Gastroesophageal sphincter (tissue), 4 donors: ENCODE measurements around the gene HLCS. TPM values are rescaled to one million over a fixed set of nuclear protein-coding genes. Genes with fewer than 3 reads are reported as not detected.
A peak's percentile ranks its signal among the peaks of the same experiment; 100 is the strongest.

Experiments used
- ATAC-seq: fragments of 150-250 bp; one replicate; pipeline ENCODE4 v1.9.1; 2016; ENCODE audit warnings: mild to moderate bottlenecking, moderate library complexity
- H3K27ac ChIP-seq, 4 donors: fragments of 200-600 bp; sonication (generic) in 3 of 4; 1 replicate in 3 of 4; 2 replicates in 1 of 4; pipeline ENCODE4 v1.5.1; 2016 to 2019
- H3K27me3 ChIP-seq: fragments of 200-600 bp; sonication (generic); one replicate; pipeline ENCODE4 v1.5.1; 2019
- H3K36me3 ChIP-seq, 2 donors: fragments of 200-600 bp; sonication (generic); one replicate each; pipeline ENCODE4 v1.5.1; 2019; ENCODE audit warnings: control low read depth in 1 of 2
- H3K4me1 ChIP-seq, 3 donors: fragments of 200-600 bp; sonication (generic); 1 replicate in 2 of 3; 2 replicates in 1 of 3; pipeline ENCODE4 v1.5.1; 2016 to 2019; ENCODE audit warnings: control low read depth in 2 of 3
- H3K4me3 ChIP-seq, 2 donors: fragments of 200-600 bp; sonication (generic); one replicate each; pipeline ENCODE4 v1.5.1; 2019; ENCODE audit warnings: mild to moderate bottlenecking in 1 of 2, moderate library complexity in 1 of 2
- H3K9me3 ChIP-seq, 3 donors: fragments of 200-600 bp; sonication (generic); one replicate each; pipeline ENCODE4 v1.5.1; 2017 to 2019; ENCODE audit warnings: control low read depth in 2 of 3
- EP300 ChIP-seq: sonication (generic); formaldehyde crosslinking; IDR thresholded peaks from one replicate; pipeline ENCODE4 v1.6.1; 2017; ENCODE audit warnings: antibody characterized with exemption, mild to moderate bottlenecking
- POLR2A ChIP-seq, 2 donors: fragments of 450-650 bp; IDR thresholded peaks; one replicate each; pipeline ENCODE4 v1.6.1; 2017; ENCODE audit warnings: antibody characterized with exemption in 2 of 2, mild to moderate bottlenecking in 2 of 2, moderate library complexity in 1 of 2
- POLR2AphosphoS5 ChIP-seq: sonication (generic); formaldehyde crosslinking; IDR thresholded peaks from one replicate; pipeline ENCODE4 v1.6.1; 2017; ENCODE audit warnings: antibody characterized with exemption
- WGBS, 2 donors: methylation state at CpG; one replicate each; pipeline ENCODE4 v1.1.5; 2018; ENCODE audit warnings: low coverage in 1 of 2; 5-methylcytosine and 5-hydroxymethylcytosine counted together
- total RNA-seq, 4 donors: library from RNA; depleted of rRNA; stranded (reverse); fragments of >200 nt; gene quantifications; one replicate each; pipeline ENCODE4 v1.1.0, GENCODE V29; 2016
- TF ChIP-seq, protein P1 (sequence below), 4 experiments: fragments of 200-600 bp in 2 of 4; fragments of 450-650 bp in 2 of 4; sonication (generic) in 1 of 4; IDR thresholded peaks; one replicate each; pipeline ENCODE4 v1.5.1; 2017 to 2019; ENCODE audit warnings: antibody characterized with exemption in 4 of 4, mild to moderate bottlenecking in 2 of 4, moderate library complexity in 2 of 4

HLCS gene
- total RNA-seq, 4 donors from 2014 or later, result 14.4 to 33.3 (median 24.9) TPM

DNA sequence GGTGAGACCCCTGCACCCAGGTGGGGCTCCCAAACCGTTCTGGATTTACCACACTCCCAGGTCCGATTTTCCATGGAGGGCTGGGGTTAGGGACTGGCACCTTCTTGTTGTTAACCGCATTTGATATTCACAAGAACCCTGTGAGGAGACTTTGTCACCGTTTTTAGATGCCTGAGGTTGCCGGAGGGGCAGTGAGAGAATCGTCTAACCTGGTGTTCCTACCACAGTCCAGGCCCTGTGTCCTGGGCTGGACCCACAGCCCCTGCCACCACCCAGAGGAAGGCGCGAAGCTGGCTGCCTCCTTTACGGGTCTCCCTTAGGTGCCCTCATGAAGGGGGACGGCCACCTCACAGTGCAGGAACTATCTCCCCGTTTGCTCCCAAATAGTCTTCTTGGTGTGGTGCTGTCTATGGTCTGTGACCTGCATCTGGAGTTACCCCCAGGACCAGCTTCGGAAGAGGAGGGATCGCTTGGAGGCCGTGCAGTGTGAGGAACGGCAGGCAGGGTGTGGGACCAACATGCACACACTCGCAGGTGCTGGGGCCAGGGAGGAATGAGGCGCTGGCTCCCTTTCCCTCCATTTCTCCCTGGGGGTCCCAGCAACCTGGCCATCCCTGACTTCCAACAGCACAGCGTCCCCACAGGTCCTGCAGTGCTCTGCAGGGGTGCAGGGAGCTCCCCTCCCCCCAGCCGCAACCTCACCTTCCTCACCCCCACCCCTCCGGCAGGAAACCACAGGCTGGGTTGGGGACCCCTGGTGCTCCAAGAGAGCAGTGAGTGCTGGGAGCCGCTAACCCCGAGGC, 260.6 kb downstream of the HLCS start:
- no peaks in the 10 kb centered on the region for H3K36me3 ChIP-seq
- H3K4me3 ChIP-seq, result no peak overlapping the region
- H3K27me3 ChIP-seq, result peaks cover 100% of the 10 kb centered on the region
- TF ChIP-seq POLR2AphosphoS5 (no peak), EP300 (no peak), POLR2A (IDR thresholded peaks at IDR 0.05) (no peak)
- TF ChIP-seq, protein P1, sequence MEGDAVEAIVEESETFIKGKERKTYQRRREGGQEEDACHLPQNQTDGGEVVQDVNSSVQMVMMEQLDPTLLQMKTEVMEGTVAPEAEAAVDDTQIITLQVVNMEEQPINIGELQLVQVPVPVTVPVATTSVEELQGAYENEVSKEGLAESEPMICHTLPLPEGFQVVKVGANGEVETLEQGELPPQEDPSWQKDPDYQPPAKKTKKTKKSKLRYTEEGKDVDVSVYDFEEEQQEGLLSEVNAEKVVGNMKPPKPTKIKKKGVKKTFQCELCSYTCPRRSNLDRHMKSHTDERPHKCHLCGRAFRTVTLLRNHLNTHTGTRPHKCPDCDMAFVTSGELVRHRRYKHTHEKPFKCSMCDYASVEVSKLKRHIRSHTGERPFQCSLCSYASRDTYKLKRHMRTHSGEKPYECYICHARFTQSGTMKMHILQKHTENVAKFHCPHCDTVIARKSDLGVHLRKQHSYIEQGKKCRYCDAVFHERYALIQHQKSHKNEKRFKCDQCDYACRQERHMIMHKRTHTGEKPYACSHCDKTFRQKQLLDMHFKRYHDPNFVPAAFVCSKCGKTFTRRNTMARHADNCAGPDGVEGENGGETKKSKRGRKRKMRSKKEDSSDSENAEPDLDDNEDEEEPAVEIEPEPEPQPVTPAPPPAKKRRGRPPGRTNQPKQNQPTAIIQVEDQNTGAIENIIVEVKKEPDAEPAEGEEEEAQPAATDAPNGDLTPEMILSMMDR (IDR thresholded peaks at IDR 0.05), result no peak
- 8% methylated on average over 2 of the region's 22 CpGs; no CpG with 5 or more reads in 1 of the 2 donors for WGBS, 2 donors
- H3K4me1 ChIP-seq, result peaks cover 0 to 75% (median 29%) of the 10 kb centered on the region in 3 donors
- no peak overlapping the region for H3K27ac ChIP-seq
- no peaks in the 10 kb centered on the region for H3K9me3 ChIP-seq
- ATAC-seq, result no peak

DNA sequence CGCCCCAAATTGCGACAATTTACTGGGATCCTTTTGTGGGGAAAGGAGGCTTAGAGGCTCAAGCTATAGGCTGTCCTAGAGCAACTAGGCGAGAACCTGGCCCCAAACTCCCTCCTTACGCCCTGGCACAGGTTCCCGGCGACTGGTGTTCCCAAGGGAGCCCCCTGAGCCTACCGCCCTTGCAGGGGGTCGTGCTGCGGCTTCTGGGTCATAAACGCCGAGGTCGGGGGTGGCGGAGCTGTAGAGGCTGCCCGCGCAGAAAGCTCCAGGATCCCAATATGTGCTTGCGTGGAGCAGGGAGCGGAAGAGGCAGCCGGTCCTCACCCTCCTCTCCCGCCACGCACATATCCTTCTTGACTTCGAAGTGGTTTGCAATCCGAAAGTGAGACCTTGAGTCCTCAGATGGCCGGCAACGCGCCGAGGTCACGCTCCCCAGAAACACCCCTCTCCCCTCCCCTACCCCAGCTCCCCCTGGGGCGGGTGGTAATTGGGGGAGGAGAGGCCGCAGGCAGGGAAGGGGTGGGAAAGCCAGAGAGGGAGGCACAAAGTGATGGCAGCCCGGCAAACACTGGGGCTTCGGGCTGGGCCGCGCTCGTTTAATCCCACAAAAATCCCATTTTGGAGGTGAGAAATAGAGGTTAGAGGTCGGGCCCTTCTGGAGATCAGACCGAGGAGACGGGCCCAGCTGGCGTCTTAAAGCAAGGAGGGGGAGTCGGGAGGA, 261.4 kb downstream of the HLCS start:
- TF ChIP-seq POLR2A (IDR thresholded peaks at IDR 0.05) (no peak), POLR2AphosphoS5 (no peak), EP300 (no peak)
- TF ChIP-seq, protein P1 (IDR thresholded peaks at IDR 0.05), result no peak
- WGBS, 2 donors, result 4 to 8% methylated on average over 9 to 18 of the region's 39 CpGs
- no peak overlapping the region for H3K27ac ChIP-seq
- H3K36me3 ChIP-seq, result no peaks in the 10 kb centered on the region
- H3K9me3 ChIP-seq, result no peaks in the 10 kb centered on the region
- H3K4me1 ChIP-seq, result peaks cover 0 to 77% (median 28%) of the 10 kb centered on the region in 3 donors
- peak overlapping the region in 1 of 2 donors; percentile 12 for H3K4me3 ChIP-seq
- ATAC-seq, result no peak
- H3K27me3 ChIP-seq, result peaks cover 100% of the 10 kb centered on the region

DNA sequence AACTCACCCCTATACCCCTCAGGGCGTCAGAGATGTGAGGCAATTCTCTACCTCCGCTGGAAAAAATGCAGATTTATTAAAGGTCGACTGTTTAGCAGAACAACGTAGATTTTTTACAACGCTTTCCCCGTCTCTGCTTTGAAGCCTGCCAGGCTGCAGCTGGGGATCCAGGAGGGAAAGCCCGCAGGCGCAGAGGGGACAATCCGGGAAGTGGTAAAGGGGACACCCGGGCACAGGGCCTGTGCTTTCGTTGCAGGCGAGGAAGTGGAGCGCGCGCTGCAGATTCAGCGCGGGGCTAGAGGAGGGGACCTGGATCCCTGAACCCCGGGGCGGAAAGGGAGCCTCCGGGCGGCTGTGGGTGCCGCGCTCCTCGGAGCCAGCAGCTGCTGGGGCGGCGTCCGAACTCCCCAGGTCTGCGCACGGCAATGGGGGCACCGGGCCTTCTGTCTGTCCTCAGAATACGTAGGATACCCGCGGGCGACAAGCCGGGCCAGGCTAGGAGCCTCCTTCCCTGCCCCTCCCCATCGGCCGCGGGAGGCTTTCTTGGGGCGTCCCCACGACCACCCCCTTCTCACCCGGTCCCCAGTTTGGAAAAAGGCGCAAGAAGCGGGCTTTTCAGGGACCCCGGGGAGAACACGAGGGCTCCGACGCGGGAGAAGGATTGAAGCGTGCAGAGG, 262.1 kb downstream of the HLCS start:
- Histone ChIP-seq H3K4me3 (no peak overlapping the region), H3K4me1 (peaks cover 0 to 77% (median 33%) of the 10 kb centered on the region in 3 donors), H3K27me3 (peaks cover 100% of the 10 kb centered on the region)

DNA sequence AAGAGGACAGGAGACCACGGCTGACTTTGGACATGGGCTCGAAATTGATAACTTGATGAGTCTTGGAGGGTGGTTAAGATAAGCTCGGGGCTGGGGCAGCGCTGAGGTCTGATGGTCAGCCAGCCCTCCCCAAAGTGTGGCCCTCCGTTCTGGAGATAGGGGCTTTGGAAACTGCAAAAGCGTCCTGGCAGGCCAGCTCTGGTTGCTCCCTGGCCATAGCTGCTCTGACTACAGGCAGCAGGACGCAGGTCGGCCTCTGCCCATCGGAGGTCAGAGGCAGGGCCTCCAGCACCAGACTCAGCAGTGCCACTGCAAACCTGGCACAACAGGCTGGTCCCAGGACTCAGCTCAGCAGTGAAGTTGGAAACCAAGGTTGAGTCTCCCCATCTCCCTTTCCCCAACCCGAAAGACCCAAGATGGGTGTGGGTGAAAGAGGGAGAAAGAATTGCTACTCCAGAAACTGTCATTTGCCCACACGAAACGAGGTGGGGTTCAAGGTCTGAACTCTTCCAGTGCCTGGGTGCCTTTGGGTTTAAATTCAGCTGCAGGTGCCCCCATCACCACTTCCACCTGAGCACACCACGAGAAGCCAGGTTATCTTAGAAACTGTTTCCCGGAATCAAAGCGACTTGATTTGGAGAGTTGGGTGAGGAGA, 262.7 kb downstream of the HLCS start:
- no peak overlapping the region for H3K4me3 ChIP-seq
- ATAC-seq, result no peak
- no peak overlapping the region for H3K27ac ChIP-seq
- H3K27me3 ChIP-seq, result peaks cover 100% of the 10 kb centered on the region
- 20 to 23% methylated on average over 1 to 6 of the region's 15 CpGs for whole genome bisulfite sequencing, 2 donors
- no peaks in the 10 kb centered on the region for H3K36me3 ChIP-seq
- no peaks in the 10 kb centered on the region for H3K9me3 ChIP-seq
- H3K4me1 ChIP-seq, result peaks cover 0 to 77% (median 36%) of the 10 kb centered on the region in 3 donors
- TF ChIP-seq POLR2A (IDR thresholded peaks at IDR 0.05), result no peak
- TF ChIP-seq POLR2AphosphoS5, result no peak
- TF ChIP-seq EP300, result no peak
- TF ChIP-seq, protein P1 (IDR thresholded peaks at IDR 0.05), result no peak

More for the DNA sequence above, 262.1 kb downstream of the HLCS start:
- Histone ChIP-seq H3K9me3 (no peaks in the 10 kb centered on the region), H3K27ac (no peak overlapping the region), H3K36me3 (no peaks in the 10 kb centered on the region)
- no peak for ATAC-seq
- WGBS, 2 donors, result 6 to 20% methylated on average over 2 to 15 of the region's 49 CpGs
- no peak for TF ChIP-seq POLR2AphosphoS5
- TF ChIP-seq POLR2A (IDR thresholded peaks at IDR 0.05), result no peak
- TF ChIP-seq, protein P1 (IDR thresholded peaks at IDR 0.05), result no peak
- no peak for TF ChIP-seq EP300
